NCI-H748 treated with DMSO at 0.1 percent for 48 hours (cell line): Measurements from ENCODE around the gene TWF2.

Experiments
- DNase-seq: peaks from one replicate; lab custom pipeline; 2025; lab: John Stamatoyannopoulos, UW

The TWF2 gene

GRCh38 chr3:52237657-52238172 lies 1.2 kb downstream of the TWF2 start:
- DNase-seq, result no peak

DNA sequence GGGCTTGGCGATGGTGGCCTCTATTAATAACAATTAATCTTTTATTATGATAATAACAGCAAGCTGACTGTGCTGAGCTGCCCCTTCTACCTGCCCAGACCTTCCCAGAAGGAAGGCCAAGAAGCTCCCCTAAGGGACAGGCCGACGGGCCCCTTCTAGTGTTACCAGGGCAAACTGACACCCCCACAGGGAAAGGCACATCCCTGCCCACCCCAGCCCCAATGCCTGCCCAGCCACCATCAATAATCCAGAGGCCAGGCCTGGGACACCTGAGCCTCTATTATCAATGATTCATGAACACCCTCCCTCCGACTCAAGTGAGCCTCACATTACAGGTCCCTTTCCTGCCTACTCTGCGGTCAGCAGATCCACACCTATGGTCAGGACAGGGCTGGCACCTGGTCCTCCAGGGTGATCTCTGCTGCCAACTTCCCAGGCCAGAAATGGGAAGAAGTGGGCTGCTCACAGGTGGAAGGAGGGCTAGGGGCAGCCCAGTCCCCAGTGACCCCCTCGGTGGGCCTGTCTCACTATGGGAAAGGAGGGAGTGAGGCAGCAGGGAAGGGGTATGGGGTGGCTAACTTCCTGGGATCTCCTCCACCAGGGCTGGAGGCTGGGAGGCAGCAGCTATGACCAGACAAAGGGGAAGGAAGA lies 1.8 kb downstream of the TWF2 start:
- no peak for DNase-seq

DNA sequence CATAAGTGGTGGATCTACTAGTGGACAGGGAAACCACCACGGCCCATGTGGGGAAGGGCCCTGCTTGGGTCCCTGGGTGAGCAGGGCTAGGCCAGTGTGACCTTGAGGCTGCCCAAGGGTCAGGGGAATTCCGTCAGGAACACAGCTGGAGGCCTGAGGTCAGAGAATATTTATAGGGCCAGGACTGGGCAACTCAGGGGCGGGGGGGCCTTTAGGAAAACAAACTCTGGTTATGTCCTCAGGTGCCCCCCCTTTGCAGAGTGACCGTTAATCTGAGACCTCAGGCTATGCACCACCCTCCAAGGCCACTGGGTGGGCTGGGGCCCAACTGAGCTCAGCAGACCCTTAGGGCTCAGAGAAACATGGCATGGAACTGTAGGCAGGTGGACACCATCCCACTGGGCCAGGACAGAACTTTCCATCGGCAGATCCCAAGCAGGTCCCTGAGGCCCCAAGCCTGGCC lies 2.5 kb downstream of the TWF2 start:
- no peak for DNase-seq

- DNase-seq, result no peak
Observed at GRCh38 chr3:52234516-52235447, 4.2 kb downstream of the TWF2 start.

DNA sequence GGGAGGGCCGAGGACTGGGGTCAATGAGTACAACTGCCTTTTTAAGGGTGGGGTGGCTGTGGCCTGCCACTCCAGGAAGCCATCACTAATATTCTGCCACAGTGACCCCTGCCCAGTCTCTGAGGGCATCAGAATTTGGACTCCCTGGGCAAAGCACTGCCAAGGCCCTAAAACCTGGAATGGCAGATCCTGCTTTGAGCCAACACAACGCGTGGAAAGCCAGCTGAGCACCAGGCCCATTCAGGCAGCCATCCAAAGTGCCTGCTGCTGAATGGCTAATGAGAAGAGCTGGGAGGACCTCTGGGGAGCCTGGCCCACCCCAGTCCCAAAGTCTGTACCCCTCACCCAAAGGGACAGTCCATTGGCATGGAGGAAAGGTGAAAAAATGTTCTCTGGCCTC lies 5.0 kb downstream of the TWF2 start:
- DNase-seq, result no peak

DNA sequence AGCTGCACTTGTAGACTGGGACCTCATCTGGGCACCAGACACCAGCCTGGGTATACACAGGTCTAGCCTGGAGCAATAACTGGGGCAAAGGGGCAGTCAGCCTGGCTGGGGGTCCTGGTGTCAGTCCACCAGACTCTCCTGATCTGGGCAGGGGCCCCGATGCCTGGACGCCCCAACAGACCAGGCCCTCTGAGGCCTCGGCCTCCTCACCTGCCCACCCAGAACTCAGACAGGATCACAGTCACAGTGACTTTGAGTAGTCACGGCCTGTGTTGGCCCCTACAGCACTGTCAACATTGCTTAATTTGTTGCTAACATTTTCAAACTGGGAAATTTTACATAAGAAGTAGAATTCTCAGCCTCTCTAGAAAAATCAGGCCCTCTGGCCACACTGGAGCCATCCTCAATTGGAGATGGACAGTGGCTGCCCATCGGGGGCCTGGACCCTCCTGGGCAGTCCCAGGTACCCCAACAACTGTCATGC lies 5.8 kb downstream of the TWF2 start:
- DNase-seq, result no peak

DNA sequence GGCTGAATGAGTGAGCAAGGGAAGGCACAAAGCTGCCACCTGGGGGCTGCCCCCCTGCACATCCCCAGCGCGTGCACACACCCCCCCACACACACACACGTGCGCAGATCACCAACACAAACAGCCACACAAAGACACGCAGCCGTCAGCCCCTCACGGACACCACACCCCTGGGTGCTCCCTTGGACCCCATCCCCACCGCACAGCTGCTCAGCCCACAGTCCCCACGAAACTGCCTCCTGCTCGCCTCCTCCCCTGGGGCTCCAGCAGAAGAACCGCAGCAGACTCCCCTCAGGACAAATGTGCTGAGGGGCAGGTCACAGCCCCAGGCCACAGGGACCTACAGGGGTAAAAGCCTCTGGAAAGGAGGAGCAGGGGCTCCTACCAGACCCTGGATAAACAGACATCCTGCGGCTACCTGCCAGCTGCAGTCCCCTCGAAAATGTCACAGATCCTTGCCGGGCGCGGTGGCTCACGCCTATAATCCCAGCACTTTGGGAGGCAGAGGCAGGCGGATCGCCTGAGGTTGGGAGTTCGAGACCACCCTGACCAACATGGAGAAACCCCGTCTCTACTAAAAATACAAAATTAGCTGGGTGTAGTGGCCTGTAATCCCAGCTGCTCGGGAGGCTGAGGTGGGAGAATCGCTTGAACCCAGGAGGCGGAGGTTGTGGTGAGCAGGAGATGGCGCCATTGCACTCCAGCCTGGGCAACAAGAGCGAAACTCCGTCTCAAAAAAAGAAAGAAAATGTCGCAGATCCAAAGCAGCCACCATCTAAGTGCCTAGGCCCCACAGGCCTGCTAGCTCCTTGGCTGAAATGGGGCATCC lies 6.5 kb downstream of the TWF2 start:
- no peak for DNase-seq

GRCh38 chr3:52231502-52232278 lies 7.3 kb downstream of the TWF2 start:
- DNase-seq, result peak; percentile 9

DNA sequence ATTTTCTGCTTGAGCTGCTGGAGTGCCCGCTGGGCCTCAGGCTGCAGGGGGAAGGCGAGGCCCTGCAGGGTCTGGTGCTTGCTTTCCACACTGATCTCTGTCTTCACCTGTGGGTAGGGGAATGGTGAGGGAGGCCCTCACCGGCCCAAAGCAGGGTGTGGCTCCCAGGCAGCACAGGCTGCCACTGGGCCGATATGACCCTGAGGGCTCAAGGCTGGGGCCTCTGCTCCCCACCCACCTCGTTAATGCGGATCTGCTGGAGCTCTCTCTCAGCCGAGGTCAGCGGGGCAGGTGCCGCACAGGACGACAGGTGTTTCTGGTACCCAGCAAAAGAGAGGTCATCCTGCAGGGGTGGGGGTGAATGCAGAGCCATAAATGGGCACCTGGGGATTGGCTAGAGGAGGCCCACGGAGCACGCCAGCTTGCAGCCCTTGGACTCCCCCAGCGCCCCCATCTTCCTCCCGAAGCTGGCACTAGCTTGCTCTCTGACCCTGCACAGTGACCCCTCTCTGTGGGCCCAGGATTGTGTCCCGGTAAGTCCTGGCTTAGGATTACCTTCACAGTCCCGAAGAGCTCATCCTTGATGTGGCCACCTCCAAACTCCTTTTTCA lies 8.0 kb downstream of the TWF2 start:
- no peak for DNase-seq

- no peak for DNase-seq
Observed at GRCh38 chr3:52230461-52230860, 8.5 kb downstream of the TWF2 start.

GRCh38 chr3:52229656-52230055 lies 9.3 kb downstream of the TWF2 start:
- no peak for DNase-seq

DNA sequence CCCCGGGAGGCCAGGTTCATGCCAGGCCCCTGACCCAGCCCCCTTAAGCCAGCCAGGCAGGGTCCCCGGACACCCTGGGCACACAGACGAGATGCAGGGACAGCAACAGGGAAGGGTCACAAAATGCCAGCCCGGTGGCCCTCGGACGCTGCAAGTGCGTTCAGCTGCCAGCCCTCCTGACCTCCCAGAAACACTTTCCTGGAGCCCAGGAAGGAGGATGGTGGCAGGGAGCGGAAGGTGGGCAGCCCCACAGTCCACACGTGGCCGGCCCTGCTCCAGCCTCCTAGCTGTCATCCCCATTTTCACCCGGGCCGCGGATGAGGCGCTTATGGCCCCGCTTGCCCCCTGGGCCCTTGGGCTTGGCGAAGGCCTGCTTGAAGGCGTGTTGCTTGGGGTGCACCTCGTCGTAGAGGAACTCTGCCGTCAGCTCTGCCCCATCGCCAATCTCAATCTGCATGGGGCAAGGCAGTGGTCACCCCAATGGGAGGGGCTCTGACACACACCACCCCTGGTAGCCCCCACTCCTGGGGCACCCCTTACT lies 10.1 kb downstream of the TWF2 start:
- DNase-seq, result no peak

DNA sequence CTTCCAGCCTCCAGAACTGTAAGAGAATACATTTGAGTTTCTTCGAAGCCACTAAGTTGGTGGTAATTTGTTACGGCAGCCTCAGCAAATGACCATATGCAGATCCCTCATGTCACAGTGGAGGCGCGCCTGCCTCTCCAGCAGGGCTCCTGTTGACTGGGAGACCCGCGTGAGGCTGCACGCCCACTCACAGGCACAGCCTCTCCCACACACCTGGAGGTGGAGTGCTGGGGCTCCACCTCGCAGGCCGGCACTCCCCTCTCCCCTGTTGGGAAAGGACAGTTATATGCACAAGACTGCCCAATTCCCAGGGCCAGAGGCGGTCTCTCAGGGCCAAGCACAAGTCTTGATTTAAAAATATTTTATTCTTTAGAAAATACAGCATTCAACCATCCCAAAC lies 10.7 kb downstream of the TWF2 start:
- no peak for DNase-seq

GRCh38 chr3:52227766-52228165 lies 11.2 kb downstream of the TWF2 start:
- no peak for DNase-seq

- no peak for DNase-seq
Observed at GRCh38 chr3:52227117-52227516, 11.8 kb downstream of the TWF2 start.

DNA sequence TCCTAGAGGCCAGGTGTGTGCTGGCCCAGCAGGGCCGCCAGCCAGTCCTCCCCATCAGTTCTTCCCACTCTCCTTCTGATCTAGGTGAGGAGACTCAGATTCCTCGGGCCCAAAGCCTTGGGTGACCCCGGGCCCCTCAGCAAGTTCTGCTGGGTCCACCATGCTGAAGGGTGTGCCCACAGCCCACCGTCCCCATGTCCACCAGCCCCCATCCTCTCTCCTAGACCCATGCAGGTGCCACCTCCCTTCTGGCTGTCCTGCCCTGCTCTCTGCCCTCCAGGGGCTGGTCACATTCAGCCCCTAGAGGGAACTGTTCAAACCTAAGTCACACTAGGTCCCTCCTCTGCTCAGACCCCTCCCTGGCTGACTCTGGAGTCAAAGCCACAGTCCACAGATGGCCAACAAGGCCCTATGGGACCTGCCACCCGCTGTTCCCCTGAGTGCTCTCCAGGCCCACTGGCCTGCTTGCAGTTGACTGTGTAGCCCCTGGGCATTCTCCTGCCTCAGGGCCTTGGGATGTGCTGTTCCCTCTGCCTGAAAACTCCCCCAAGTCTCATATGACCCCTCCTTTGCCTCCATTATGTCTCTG lies 12.6 kb downstream of the TWF2 start:
- no peak for DNase-seq

DNA sequence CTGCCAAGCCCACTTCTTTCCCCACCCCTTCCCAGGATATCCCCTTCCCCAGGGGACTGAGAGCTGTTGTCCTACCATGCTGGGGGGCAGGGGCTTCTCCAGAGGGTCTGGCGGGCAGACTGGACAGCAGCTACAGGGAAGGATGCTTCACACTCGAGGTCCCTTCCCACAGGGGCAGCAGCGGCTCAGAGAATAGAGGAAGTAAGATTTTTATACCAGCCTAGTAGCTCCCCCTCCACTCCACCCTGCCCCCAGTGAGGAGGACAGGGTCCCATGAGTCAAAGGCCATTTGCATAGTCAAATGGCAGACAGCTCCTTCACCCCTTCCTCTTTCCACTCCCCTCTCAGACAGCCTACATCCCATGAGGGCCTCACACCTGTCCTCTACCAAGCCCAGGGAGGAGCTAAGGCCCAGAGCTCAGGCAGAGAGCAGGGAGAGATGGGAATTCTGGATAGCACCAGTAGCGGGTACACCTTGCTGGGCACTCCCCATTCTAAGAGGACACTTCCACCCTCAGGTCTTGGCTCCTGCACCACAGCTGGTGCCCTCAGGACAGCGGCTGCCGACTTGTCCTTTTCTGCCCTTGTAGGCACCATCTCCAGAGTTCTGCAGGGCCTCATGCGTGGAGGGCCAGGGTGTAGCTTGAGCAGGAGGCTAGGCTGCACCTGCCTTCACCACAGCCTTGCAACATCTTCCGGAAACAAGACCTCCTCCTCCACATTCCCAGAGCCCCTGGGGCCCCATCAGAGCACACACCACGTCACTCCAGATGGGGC lies 13.3 kb downstream of the TWF2 start, which contains the start of gene TLR9:
Gene TLR9, minus strand, starts transcription at position 194 of the 777 bp plus-strand sequence. Its CDS starts 116 bp downstream, at position 78.
- DNase-seq, result no peak

- no peak for DNase-seq
Observed at GRCh38 chr3:52223449-52224408, 15.2 kb downstream of the TWF2 start.
